Right lobe of liver (tissue), 6 donors: ENCODE data around the gene KLHDC8B. TPM values are rescaled to one million over a fixed set of nuclear protein-coding genes. Genes with fewer than 3 reads are reported as not detected.

Experiments used
- ATAC-seq, 4 donors: fragments of 200-7000 bp; cut with Tn5 transposase; one replicate each; pipeline ENCODE4 v1.9.1; 2020; ENCODE audit warnings: mild to moderate bottlenecking in 4 of 4, moderate library complexity in 4 of 4
- DNase-seq, 3 donors: peaks; one replicate each; pipeline ENCODE4 v3.0.0-alpha.2; 2020
- H3K27ac ChIP-seq, 3 donors: fragments of 200-600 bp; one replicate each; pipeline ENCODE4 v1.8.0; 2022
- H3K27me3 ChIP-seq, 2 donors: fragments of 200-600 bp; one replicate each; pipeline ENCODE4 v1.8.0; 2022
- H3K36me3 ChIP-seq, 4 donors: fragments of 200-600 bp; sonication (generic) in 1 of 4; one replicate each; pipeline versions ENCODE4 v1.5.1 to v1.8.0; 2017 to 2022; ENCODE audit warnings: control low read depth in 1 of 4
- H3K4me1 ChIP-seq, 4 donors: fragments of 200-600 bp; sonication (generic) in 1 of 4; one replicate each; pipeline versions ENCODE4 v1.5.1 to v1.8.0; 2017 to 2022; ENCODE audit warnings: control low read depth in 1 of 4
- H3K4me3 ChIP-seq, 3 donors: fragments of 200-600 bp; one replicate each; pipeline ENCODE4 v1.8.0; 2022
- H3K9me3 ChIP-seq, 4 donors: fragments of 200-600 bp; sonication (generic) in 1 of 4; one replicate each; pipeline versions ENCODE4 v1.5.1 to v1.8.0; 2017 to 2022; ENCODE audit warnings: control low read depth in 1 of 4
- CTCF ChIP-seq, 4 donors: fragments of 200-600 bp in 3 of 4; fragments of 450-650 bp in 1 of 4; IDR thresholded peaks; one replicate each; pipeline versions ENCODE4 v1.5.1 to v1.8.0; 2016 to 2022; ENCODE audit warnings: antibody characterized with exemption in 4 of 4, mild to moderate bottlenecking in 2 of 4
- POLR2A ChIP-seq: fragments of 450-650 bp; IDR thresholded peaks from one replicate; pipeline ENCODE4 v1.6.1; 2017; ENCODE audit warnings: antibody characterized with exemption, mild to moderate bottlenecking
- WGBS: methylation state at CpG from one replicate; pipeline ENCODE4 v1.1.6; 2018; ENCODE audit warnings: low coverage, low lambda C conversion rate; ENCODE audit not compliant: insufficient coverage; ENCODE audit errors: missing lambda C conversion rate; 5-methylcytosine and 5-hydroxymethylcytosine counted together
- intact Hi-C, 2 donors: fragments of 100-400 bp; cut with DNase I; formaldehyde crosslinking; loops; one replicate each; pipeline versions ENCODE4 v1.11.2 to v1.14.1; 2022
- total RNA-seq, 6 experiments: library from RNA; depleted of rRNA in 2 of 6; stranded (reverse); fragments of >200 nt in 2 of 6; fragmentation: NEBNext Ultra II Directional in 3 of 6; extraction: Animal tissue kit (Norgen Biotek cat#: 25700) in 3 of 6; gene quantifications; one replicate each; pipeline versions ENCODE4 v1.1.0 to v1.2.4, GENCODE V29; 2016 to 2023
- donor health status: DM: no; HTN: yes; CAD: no.
- donor health status: DM: no; HTN: no; CAD: no.
- donor health status: DM: no; HTN: no; CAD: no.
- donor health status: DM: no; HTN: yes; CAD: no.
- donor health status: DM: no; HTN: yes; CAD: no.

Gene KLHDC8B
- total RNA-seq, 6 experiments from 2014 or later = 10.4 to 15.2 (median 11.5) TPM

GRCh38 chr3:49157289-49157688 lies 14.1 kb upstream of the KLHDC8B start:
- 75% methylated on average over 1 of the region's 1 CpG for WGBS
- TF ChIP-seq POLR2A (no peak), CTCF (IDR thresholded peaks at IDR 0.05) (no peak)
- H3K9me3 ChIP-seq = no peaks in the 10 kb centered on the region
- no peaks in the 10 kb centered on the region for H3K4me1 ChIP-seq
- no peak overlapping the region for H3K27ac ChIP-seq
- DNase-seq = no peak
- intact Hi-C loops = no loop called here
- H3K4me3 ChIP-seq = no peak overlapping the region
- no peak for ATAC-seq
- no peaks in the 10 kb centered on the region for H3K36me3 ChIP-seq
- H3K27me3 ChIP-seq = no peaks in the 10 kb centered on the region

GRCh38 chr3:49158103-49158709 lies 13.2 kb upstream of the KLHDC8B start:
- WGBS = 25% methylated on average over 1 of the region's 5 CpGs

GRCh38 chr3:49158792-49159191 lies 12.6 kb upstream of the KLHDC8B start:
- H3K4me3 ChIP-seq = no peak overlapping the region
- 54% methylated on average over 2 of the region's 2 CpGs for WGBS
- H3K27me3 ChIP-seq = no peaks in the 10 kb centered on the region
- TF ChIP-seq CTCF (IDR thresholded peaks at IDR 0.05) (no peak), POLR2A (no peak)
- peak in 2 of 4 donors; percentile 5 to 19 for ATAC-seq
- H3K4me1 ChIP-seq = no peaks in the 10 kb centered on the region
- H3K36me3 ChIP-seq = peaks cover 0 to 11% (median 5%) of the 10 kb centered on the region in 4 donors
- no peak overlapping the region for H3K27ac ChIP-seq
- DNase-seq = no peak
- H3K9me3 ChIP-seq = no peaks in the 10 kb centered on the region
- intact Hi-C loops = no loop called here

More at GRCh38 chr3:49158103-49158709, 13.2 kb upstream of the KLHDC8B start:
- ATAC-seq (peak; percentile 78 to 92 (median 84)), DNase-seq (peak in 2 of 3 donors; percentile 45 to 69)
- intact Hi-C loops = no loop called here
- H3K4me1 ChIP-seq = no peaks in the 10 kb centered on the region
- H3K27ac ChIP-seq = no peak overlapping the region
- H3K9me3 ChIP-seq = no peaks in the 10 kb centered on the region
- no peak overlapping the region for H3K4me3 ChIP-seq
- H3K36me3 ChIP-seq = peaks cover 0 to 5% (median 2%) of the 10 kb centered on the region in 4 donors
- TF ChIP-seq POLR2A = no peak
- TF ChIP-seq CTCF (IDR thresholded peaks at IDR 0.05) = peak; percentile 43 to 62 (median 52)
- H3K27me3 ChIP-seq = no peaks in the 10 kb centered on the region

- TF ChIP-seq CTCF (IDR thresholded peaks at IDR 0.05) = no peak
- TF ChIP-seq POLR2A = no peak
- 100% methylated on average over 1 of the region's 2 CpGs for WGBS
- Histone ChIP-seq H3K9me3 (no peaks in the 10 kb centered on the region), H3K27me3 (no peaks in the 10 kb centered on the region), H3K36me3 (peaks cover 0 to 13% (median 7%) of the 10 kb centered on the region in 4 donors), H3K4me3 (no peak overlapping the region), H3K27ac (no peak overlapping the region), H3K4me1 (peaks cover 0 to 8% (median 3%) of the 10 kb centered on the region in 4 donors)
- intact Hi-C loops = no loop called here
- ATAC-seq (no peak), DNase-seq (no peak)
Observed at GRCh38 chr3:49161197-49161596, 10.2 kb upstream of the KLHDC8B start.
